ENCODE data around the gene DPRX.
"Not testable (repeated sequence)": the region's sequence is repeated elsewhere in the genome, so short reads cannot be mapped to it uniquely, and the experiment has no call there.

The DPRX gene

DNA sequence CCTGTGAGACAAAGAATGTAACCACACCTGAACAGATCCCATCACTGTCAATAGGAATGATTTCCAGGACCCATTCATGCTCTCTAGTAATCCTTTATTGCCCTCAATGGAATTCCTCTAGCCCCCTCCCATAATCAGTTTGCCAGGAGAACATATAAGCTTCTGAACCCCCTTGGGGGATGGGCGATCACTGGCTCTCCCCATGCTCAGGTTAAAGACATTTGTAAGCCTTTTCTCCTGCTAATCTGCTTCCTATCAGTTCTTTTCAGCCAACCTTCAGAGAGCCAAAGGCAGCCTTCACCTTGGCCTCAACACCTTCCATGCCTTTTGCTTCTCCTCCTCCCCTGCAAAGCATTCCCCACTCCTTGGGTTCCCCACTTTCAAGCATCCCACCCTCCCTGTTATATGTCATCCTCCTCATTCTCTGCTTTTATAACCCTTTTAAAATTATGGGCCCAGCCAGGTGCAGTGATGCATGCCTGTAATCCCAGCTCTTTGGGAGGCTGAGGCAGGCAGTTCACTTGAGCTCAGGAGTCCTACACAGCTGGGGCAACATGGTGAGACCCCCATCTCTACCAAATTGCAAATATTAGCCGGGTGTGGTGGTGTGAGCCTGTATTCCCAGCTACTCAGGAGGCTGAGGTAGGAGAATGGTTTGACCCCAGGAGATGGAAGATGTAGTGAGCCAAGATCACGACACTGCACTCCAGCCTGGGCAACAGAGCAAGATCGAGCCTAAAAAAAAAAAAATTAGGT, 12.4 kb downstream of the DPRX start:
- H3K4me3 ChIP-seq (ENCODE audit: low read depth, low read length), result no peak overlapping the region

DNA sequence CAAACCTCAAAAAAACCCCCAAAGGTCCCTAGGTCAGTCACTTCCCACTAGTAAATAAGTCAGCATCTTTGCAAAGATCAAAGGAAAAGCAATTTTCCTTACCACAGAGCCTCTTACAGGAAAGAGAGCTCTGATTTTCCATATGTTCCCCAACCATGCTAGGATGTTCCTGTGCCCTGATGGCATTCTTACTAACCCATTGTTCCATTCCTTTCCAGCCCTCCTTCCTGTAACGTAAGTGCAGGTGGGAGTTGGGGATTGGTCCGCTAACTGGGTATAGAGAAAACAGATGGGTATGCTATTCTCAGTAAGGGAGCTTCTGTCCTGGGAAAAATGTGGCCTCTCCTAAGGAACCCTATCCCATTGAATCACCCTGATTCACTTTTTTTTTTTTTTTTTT, 14.3 kb downstream of the DPRX start:
- no peak overlapping the region for H3K4me3 ChIP-seq (ENCODE audit: low read depth, low read length)

DNA sequence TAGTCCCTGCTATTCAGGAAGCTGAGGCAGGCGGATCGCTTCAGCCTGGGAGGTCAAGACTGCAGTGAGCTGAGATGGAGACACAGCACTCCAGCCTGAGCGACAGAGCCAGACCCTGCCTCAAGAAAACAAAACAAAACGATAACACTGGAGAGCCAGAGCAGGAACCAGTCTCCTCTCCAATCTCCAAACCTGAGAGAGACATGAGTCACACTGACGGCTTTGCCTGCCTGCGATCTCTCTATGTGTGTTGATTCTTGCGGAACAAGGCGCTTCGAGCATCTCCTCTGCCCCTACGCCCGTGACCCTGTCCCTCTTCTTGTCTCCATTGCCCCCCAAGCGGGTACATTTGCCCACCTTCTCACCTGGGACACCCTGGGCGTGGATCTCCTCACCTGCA, 15.6 kb downstream of the DPRX start:
- H3K4me3 ChIP-seq (ENCODE audit: low read depth, low read length), result no peak overlapping the region

DNA sequence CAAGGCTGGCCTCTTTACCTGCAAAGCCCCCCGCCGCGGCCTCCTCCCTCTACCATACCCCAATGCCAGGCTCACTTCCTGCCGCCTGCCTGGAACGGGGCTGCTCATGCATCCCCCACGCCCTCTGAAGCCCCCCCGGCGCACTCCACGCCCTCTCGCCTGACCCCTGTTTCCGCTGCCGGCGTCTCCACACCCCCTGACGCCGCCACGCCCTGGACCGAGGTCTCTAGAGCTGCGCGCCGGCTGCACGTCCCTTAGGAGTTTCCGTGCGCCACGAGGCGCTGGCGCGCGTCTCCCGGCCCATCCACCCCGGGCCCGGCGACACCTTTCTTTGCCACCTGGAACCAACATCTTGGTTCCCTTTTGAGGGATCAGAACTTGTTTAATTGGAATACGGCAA, 16.0 kb downstream of the DPRX start:
- no peak overlapping the region for H3K4me3 ChIP-seq (ENCODE audit: low read depth, low read length)

DNA sequence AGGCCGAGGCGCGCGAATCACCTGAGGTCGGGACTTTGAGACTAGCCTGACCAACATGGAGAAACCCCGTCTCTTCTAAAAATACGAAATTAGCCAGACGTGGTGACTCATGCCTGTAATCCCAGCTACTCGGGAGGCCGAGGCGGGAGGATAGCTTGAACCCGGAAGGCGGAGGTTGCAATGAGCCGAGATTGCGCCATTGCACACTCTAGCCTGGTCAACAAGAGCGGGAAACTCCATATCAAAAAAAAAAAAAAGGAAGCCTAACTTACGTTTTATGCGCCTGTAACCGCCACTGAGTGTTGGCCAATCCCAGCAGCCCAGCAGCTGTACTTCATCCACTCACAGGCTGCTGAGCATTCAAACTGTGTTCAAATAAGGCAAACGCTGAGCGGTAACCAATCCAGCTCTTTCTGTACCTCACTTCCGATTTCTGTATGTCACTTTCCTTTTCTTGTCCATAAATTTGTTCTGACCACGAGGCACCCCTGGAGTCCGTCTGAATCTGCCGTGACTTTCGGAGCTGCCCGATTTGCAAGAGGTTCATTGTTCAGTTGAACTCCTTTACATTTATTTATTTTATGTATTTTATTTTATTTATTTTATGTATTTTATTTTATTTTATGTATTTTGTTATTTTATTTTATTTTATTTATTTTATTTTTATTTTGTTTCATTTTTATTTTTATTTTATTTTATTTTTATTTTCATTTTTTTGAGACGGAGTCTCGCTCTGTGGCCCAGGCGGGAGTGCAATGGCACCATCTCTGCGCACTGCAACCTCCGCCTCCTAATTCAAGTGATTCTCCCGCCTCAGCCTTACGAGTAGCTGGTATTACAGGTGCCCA, 18.2 kb downstream of the DPRX start:
- no peak overlapping the region for H3K4me3 ChIP-seq (ENCODE audit: low read depth, low read length)

DNA sequence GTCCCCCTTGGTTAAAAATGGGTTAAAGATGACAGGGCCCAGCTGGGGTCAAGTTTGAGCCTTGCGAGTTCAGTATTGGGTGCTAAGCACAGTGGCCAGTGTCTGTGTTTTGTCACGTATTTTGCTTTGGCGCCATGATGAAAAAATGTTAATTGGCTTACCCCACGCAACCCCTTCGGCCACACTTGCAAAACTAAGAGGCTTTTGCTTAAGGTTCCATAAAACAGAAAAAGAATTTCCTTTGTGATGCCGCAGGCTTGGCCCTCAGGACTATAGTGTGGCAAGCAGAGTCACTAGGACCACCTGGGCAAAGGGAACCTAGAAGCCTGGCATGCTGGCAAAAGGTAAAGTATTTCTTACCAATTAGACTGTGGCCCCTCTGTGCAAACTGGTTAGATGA, 20.7 kb downstream of the DPRX start:
- H3K4me3 ChIP-seq (ENCODE audit: low read depth, low read length), result no peak overlapping the region

DNA sequence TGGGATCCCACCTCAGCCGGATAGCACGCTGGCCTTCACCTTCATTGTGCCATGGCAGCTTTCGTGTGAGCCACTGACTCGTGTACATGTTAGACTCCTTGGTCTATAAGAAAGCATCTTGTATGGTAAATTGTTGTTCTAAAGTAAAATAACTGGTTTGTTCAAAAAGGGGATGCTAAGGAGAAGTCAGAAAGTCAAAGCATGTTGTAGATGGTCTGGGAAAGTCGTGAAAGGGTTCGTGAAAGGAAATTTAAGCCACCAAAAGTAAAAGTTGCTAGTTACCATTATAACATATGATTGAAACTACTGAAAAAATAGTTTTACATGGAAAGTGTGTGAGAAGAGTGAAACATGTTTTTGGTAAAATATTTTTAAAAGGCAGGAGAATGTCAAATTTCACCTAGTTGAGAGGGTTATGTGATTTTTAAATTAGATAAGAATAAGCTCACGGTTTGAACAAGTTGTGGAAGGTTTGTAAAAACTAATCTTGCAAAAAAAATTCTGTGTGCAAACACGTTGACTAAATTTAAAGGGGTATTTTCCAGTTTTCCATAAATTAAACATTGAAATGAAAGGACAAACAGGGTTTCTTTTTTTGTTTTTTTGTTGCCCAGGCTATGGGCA, 23.4 kb downstream of the DPRX start:
- no peak overlapping the region for H3K4me3 ChIP-seq (ENCODE audit: low read depth, low read length)

DNA sequence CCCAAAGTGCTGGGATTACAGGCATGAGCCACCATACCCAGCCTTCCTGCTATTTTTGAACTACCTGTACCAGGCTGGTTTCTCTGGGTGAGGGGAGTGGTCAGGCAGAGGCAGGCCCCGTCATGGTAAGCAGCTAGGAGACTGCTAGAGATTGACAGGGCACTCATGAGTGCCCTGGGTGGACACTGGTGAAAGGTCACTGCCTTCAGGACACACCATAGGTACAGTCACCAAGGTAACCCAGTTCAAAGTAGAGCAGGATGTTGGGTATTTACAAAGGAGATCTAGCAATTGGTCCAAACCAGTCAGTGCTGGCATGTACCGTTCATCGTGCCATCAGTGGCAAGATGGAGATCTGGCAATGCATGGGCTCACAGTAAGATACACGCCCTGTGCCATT, 25.5 kb downstream of the DPRX start:
- no peak overlapping the region for H3K4me3 ChIP-seq (ENCODE audit: low read depth, low read length)

DNA sequence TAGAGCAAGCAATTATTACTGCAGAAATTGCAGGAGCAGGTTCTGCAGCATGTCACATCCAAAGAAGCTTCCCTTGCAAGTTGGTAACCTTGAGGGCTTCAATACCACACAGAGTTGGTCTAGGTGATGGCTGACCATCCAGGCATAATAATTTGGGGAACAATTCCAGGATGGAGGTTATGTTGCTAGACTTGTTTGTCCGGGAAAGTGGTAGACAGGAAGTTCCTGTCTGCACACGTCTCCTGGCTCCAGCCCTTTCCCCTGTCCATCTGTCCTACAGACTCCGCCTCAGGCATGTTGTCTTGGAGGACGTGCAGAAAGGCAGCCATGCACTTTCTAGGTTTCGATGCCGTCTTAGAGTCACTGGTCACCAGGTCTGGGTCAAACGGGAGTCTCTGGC, 26.0 kb downstream of the DPRX start:
- H3K4me3 ChIP-seq (ENCODE audit: low read depth, low read length), result no peak overlapping the region

DNA sequence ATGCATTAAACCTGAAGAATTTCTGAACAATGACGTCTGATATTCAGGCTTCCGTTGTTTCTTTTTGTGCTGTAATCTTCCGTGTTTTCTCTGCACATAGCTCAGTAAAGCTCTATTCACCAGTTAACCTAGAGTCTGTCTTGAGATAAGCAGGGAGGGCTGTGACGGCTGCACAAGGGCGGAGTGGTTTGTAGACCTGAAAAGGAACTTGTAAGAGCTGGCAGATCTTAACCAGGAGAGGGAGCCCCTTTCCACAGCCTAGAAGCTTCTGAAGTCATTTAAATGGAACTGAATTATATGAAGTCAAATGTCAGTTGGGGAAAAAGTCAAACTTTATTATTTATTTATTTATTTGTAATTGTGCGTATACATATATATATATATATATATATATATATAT, 27.5 kb downstream of the DPRX start:
- H3K4me3 ChIP-seq (ENCODE audit: low read depth, low read length), result no peak overlapping the region

DNA sequence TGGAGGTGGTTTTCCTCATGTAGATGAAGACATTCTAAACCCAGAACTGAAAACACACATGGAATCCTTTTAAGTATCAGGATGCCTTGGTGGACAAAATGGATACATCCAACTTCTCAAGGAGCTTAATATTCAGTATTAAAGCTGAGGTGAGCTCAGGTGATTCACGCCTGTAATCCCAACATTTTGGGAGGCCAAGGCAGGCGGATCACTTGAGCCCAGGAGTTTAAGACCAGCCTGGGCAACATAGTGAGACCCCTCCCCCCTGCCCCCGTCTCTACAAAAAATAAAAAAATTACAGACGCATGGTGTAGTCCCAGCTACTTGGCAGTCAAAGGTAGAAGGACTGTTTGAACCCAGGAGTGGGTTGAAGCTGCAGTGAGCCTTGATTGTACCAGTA, 28.8 kb downstream of the DPRX start:
- no peak overlapping the region for H3K4me3 ChIP-seq (ENCODE audit: low read depth, low read length)

DNA sequence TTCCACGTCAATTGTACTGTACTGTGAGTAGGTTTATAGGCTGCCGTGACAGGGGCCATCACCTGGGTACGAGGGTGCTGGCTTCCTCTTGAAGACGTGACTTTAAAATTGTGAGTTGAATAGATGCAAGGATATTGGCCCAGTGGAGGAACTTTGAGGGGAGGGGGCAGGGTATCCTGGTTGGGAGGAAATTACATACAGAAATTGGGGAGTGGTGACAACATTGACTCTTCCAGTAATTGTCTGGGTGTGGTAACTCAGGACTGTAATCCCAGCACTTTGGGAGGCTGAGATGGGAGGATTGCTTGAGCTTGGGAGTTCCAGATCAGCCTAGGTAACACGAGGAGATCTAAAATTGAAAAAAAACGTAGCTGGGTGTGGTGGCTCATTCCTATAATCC, 30.4 kb downstream of the DPRX start:
- H3K4me3 ChIP-seq (ENCODE audit: low read depth, low read length), result no peak overlapping the region

DNA sequence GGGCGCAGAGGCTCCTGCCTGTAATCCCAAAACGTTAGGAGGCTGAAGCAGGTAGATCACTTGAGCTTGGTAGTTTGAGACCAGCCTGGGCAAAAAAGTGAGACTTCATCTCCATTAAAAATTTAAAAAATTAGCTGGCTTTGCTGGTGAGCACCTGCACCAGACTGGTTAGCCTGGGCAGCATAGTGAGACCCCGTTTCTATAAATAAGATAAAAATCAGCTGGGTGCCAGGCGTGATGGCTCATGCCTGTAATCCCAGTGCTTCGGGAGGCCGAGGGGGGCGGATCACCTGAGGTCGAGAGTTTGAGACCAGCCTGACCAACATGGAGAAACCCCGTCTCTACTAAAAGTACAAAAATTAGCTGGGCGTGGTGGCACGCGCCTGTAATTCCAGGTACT, 32.4 kb downstream of the DPRX start:
- H3K4me3 ChIP-seq (ENCODE audit: low read depth, low read length), result no peak overlapping the region

DNA sequence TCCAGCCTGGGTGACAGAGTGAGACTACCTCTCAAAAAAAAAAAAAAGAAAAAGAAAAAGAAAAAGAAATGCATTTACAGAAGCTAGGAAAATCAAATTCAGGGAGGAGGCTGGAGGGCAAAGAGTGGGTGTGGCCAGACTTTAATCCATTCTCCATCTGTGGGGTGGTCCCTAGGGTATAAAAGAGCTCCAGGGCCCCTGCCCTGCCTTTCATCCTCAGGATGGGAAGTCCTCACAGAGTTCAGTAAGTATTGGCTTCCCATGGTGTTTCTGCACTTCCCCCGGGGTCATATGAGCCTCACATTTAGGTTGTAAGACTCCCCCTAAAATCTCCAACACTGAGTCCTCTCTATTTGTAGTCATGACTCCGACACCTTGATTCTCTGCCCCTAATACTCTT, 33.0 kb downstream of the DPRX start:
- H3K4me3 ChIP-seq (ENCODE audit: low read depth, low read length), result no peak overlapping the region

DNA sequence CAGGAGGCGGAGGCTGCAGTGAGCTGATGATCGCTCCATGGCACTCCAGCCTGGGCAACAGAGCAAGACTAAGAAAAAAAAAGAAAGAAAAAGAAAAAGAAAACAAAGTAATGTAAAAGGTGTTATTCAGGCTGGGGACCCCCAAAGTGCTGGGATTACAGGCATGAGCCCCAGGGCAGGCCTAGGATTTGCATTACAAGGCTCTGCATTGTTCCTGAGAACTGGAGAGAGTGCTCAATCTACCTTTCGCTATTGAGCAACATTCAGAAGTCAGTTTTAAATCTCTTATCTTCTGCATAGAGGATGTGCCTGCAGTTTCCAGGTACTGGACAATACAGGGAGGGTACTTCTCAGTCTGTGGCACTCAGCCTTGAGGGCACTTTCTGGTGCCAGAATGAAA, 34.5 kb downstream of the DPRX start:
- H3K4me3 ChIP-seq (ENCODE audit: low read depth, low read length), result not testable (repeated sequence)

DNA sequence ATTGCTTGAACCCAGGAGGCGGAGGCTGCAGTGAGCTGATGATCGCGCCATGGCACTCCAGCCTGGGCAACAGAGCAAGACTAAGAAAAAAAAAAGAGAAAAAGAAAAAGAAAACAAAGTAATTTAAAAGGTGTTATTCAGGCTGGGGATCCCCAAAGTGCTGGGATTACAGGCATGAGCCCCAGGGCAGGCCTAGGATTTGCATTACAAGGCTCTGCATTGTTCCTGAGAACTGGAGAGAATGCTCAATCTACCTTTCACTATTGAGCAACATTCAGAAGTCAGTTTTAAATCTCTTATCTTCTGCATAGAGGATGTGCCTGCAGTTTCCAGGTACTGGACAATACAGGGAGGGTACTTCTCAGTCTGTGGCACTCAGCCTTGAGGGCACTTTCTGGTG, 37.0 kb downstream of the DPRX start:
- not testable (repeated sequence) for H3K4me3 ChIP-seq (ENCODE audit: low read depth, low read length)

DNA sequence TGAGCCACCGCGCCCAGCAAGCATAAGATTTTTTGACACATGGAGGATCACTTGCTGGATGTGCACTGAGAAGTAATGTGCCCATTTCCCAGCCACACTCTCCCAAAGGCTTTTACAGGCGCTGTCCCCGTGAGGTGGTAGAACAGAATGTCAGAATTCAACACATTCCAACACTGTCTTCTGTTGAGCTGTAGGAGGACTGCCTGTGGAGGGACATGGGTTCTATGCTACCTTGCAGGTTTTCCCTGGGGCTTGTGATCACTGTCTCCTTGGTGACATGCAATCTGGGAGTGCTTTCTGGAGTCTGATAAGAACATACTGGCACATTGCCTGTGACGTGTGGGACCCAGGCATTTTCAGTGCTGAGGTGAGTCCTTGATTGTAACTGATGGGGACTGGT, 38.5 kb downstream of the DPRX start:
- H3K4me3 ChIP-seq (ENCODE audit: low read depth, low read length), result no peak overlapping the region

DNA sequence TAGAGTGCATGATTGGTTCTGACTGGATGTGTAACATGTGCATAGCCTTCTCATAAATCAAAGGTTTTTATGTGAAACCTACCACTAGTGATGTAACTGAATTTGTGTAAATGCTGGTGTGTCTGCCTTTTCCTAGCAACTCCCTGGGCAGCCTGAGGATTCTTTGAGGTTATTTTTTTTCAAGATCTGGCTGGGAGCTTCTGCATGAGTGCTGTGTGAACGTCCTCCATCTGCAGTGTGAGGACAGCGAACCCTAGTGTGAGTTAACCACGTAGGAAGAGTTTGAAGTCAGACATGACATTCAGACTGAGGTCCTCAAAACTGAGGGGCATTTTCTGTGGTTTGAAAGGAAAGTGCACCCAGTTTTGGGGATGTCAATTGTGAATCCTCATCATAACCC, 39.9 kb downstream of the DPRX start:
- no peak overlapping the region for H3K4me3 ChIP-seq (ENCODE audit: low read depth, low read length)
